Thyroid gland (tissue), 4 donors: Measurements from ENCODE around the gene PTPRN2.

Experiments used
- POLR2A ChIP-seq, 2 donors: fragments of 450-650 bp; IDR thresholded peaks; one replicate each; pipeline ENCODE4 v1.6.1; 2017; ENCODE audit warnings: antibody characterized with exemption in 2 of 2, mild to moderate bottlenecking in 2 of 2, moderate library complexity in 1 of 2
- TF ChIP-seq, protein P1 (sequence below), 6 experiments: fragments of 200-600 bp in 3 of 6; fragments of 450-650 bp in 3 of 6; sonication (generic) in 3 of 6; IDR thresholded peaks; one replicate each; pipeline ENCODE4 v1.5.1; 2016 to 2019; ENCODE audit warnings: antibody characterized with exemption in 6 of 6, mild to moderate bottlenecking in 2 of 6, inconsistent platforms in 1 of 6, moderate library complexity in 1 of 6

DNA sequence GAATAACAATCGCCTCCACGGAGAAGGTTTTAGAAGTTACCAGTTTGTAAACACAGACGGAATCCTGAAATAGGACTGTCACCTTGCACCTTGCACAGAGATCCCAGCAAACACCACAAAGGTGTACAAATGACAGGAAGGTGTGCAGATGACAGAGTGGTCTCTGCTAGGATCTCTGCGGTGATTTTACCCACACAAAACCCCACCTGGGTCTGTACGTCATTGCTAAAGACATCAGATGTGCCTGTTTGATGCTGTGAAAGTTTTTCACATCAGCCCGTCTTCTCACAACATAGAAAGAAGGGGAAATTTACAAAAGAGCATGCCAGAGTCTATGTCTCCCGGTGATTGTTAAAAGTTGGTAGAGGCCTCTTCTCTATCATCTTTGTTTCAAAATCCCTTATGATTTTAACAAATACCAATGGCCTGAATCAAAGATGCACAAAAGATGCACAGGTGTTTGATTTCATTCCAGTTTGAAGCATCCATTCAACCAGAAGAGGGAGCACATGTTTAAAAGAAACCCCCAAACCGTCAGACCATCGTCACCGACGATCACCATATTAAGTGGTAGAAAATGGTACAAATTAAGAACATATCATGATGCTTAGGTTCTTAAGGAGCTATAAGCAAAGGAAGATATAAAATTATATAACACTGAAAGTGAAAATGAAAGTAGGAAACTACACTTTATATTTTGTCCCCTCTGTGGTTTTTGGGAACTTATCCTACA lies 576.5 kb downstream of the PTPRN2 start:
- TF ChIP-seq, protein P1, sequence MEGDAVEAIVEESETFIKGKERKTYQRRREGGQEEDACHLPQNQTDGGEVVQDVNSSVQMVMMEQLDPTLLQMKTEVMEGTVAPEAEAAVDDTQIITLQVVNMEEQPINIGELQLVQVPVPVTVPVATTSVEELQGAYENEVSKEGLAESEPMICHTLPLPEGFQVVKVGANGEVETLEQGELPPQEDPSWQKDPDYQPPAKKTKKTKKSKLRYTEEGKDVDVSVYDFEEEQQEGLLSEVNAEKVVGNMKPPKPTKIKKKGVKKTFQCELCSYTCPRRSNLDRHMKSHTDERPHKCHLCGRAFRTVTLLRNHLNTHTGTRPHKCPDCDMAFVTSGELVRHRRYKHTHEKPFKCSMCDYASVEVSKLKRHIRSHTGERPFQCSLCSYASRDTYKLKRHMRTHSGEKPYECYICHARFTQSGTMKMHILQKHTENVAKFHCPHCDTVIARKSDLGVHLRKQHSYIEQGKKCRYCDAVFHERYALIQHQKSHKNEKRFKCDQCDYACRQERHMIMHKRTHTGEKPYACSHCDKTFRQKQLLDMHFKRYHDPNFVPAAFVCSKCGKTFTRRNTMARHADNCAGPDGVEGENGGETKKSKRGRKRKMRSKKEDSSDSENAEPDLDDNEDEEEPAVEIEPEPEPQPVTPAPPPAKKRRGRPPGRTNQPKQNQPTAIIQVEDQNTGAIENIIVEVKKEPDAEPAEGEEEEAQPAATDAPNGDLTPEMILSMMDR (IDR thresholded peaks at IDR 0.05) = no peak
- TF ChIP-seq POLR2A (IDR thresholded peaks at IDR 0.05) = no peak
